HTR-8/SVneo (cell line): ENCODE measurements around the gene TSC2.
"Not testable (repeated sequence)": the region's sequence is repeated elsewhere in the genome, so short reads cannot be mapped to it uniquely, and the experiment has no call there.

Experiments
- DNase-seq: peaks from one replicate; pipeline ENCODE4 v3.0.0; 2011; ENCODE audit warnings: low spot score, mixed read lengths; ENCODE audit not compliant: insufficient read length
- FAIRE-seq: peaks from 2 replicates; lab custom pipeline; 2011; peaks lifted over from hg19 to GRCh38; lab: Jason Lieb, UNC

Gene TSC2

GRCh38 chr16:2111412-2112335 is 63.9 kb downstream of the TSC2 start:
- FAIRE-seq, DNase-seq: not testable (repeated sequence)

DNA sequence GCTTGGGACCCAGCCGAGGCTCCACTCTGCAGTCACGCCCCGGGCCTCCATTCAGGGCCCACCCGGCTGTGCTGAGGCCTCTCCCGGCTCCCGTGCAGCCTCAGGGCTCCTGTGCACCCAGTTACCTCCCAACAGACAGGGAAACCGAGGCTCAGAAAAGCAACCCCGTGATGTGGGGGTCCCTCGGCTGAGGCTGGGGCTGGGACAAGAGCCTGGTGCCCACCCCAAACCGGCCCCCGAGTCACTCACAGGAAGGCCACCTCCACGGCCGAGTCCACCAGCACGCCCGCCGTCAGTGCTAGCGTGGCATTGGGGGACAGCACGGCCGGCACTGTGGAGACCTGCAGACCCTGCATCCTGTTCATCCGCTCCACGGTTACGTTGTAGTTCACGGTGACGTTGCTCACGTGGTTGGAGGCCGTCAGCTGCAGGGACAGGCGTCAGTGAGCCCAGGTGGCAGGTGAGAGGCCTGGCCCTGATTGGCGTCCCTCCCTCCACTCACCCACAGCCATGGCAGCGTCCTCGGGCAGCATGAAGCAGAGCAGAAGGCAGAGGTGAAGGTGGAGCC is 64.8 kb downstream of the TSC2 start:
- not testable (repeated sequence) for DNase-seq, FAIRE-seq

- not testable (repeated sequence) for DNase-seq, FAIRE-seq
Observed at GRCh38 chr16:2114225-2114624, 66.4 kb downstream of the TSC2 start.

DNA sequence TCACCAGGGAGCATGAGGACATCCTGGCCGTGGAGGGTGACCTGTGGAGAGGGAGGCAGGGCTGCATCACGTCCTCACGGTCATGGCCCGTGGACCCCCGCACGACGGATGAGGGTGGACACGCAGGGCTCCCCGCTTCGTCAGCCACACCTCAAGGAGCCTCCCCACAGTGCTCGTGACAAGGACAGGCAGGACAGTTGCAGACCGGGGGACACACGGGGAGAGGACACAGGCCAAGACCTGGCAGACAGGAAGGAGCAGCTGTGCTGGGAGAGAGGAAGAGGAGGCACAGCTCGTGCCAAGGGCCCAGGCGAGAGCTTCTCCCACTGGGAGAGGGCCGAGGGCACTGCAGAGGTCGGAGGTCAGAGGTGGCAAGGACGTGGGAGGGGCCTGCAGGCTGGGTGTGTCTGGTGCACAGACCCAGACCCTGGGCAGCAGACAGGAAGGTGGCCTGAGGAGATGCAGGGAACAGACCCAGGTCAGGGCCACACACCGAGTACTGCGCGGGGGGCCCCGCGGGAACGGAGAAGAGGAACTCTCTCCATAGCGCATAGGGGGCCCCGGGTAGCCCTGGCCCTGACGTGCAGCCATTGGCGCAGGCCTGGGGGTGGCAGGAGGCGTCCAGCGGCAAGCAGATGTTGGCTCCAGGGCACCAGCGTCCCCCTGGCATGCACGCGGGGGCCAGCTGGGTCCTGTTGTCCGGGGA is 67.3 kb downstream of the TSC2 start:
- DNase-seq, FAIRE-seq: not testable (repeated sequence)

DNA sequence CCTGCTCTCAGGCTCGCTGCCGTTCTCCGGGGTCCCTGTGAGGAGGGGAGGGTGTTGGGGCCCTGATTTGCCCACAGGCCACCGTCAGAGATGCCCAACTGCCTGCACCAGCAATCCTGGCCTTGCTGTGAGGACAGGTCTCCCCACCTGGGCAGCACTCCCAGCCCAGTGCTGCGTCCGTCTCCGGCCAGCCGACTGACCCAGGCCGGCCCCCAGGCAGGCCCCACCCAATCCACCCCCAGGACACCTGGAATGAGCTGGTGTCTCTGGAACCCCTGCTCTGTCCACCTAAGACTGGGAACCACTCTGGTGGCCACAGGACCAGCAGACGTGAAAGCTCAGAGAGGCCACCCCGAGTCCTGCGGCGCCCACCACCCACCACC is 67.8 kb downstream of the TSC2 start:
- FAIRE-seq (no peak), DNase-seq (no peak)

DNA sequence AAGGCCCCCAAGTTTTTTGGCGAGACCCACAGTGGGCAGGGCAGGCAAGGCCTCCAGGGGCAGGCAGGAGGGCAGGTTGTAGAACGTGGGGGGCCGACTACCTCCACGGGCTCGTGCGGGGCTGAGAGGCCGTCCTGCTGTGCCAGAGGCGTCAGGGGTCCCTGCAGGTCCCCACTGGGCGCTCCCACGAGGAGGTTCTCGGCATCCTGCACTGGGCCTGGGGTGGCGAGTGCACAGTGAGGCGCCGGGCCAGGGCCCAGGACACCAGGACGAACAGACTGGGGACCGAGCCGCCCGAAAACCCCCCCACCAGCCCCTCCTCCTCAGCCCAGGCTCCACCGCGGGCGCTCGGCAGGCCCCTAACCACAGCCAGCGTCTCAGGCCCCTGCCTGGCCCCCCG is 68.6 kb downstream of the TSC2 start:
- not testable (repeated sequence) for FAIRE-seq, DNase-seq

DNA sequence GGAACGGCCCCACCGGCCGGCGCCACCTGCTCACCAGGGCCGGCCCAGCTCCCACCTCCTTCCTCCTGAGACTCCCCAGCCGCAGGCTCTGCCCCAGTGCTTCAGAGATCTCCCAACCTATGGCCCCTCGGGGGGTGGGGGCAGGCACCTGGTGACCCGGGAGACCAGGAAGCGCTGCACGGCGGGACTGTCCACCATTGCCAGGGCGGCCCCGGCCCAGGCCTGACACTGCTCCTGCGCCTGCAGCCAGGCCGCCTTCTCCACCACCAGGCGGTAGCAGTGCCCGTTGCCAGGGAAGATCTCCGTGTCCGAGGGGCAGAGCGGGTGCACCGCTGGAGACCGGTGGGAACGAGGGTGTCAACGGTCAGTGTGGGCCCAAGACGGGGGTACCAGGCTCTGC is 69.6 kb downstream of the TSC2 start:
- DNase-seq, FAIRE-seq: not testable (repeated sequence)

- not testable (repeated sequence) for DNase-seq, FAIRE-seq
Observed at GRCh38 chr16:2117960-2118722, 70.4 kb downstream of the TSC2 start.

GRCh38 chr16:2121325-2121724 is 73.5 kb downstream of the TSC2 start:
- FAIRE-seq, DNase-seq: not testable (repeated sequence)

- no peak for DNase-seq
- FAIRE-seq, result no peak
Observed at GRCh38 chr16:2121853-2122252, 74.1 kb downstream of the TSC2 start.

DNA sequence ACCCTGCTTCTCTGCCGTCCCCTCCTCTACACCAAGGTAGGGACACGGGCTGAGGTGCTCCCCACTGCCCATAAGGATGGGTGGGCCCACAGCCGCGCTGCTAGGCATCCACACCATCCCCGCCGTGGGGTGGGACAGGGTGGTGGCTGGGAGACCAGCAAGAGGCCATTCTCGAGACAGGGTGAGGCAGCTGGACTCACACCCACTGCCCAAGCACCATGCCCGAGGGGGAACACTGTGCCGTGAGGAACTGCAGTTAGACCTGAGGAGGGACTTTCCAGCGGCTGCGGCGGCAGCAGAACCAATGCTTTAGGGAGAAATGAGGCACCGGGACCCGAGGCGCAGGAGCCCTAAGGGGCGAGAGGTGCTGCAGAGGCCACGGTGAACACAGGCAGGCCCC is 74.6 kb downstream of the TSC2 start:
- DNase-seq, result no peak
- FAIRE-seq, result no peak

GRCh38 chr16:2122934-2123683 is 75.3 kb downstream of the TSC2 start:
- not testable (repeated sequence) for DNase-seq, FAIRE-seq

DNA sequence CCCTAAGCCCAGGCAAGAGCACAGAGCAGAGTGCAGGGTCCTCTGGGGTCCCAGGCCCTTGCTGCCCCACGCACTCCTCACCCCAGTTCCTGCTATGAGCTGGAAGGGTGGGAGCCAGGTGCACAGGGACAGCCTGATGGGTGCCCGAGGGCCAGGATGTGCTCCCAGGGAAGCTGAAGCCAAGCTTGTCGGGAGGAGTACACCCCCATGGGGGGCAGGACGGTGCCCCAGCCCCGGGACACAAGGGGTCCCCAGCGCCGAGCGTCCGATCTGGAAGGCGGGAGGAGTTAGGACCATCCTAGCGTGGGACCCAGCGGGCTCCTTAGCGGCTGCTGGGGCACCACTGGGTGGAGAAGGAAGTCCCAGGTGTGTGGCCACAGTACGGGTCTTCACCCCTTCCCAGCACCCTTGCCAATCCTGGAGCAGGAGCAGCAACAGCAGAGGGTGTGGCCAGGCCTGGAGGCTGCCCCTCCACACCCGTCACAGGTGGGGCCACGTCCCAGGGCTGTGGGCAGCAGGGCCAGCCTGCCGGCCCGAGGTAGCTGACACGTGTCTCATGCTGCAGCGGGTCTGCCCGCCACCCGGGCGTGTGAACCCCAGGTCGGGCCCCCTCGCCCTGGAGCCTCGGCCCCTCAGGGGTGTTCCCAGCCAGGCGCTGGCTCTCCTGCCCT is 76.1 kb downstream of the TSC2 start:
- FAIRE-seq, DNase-seq: not testable (repeated sequence)

DNA sequence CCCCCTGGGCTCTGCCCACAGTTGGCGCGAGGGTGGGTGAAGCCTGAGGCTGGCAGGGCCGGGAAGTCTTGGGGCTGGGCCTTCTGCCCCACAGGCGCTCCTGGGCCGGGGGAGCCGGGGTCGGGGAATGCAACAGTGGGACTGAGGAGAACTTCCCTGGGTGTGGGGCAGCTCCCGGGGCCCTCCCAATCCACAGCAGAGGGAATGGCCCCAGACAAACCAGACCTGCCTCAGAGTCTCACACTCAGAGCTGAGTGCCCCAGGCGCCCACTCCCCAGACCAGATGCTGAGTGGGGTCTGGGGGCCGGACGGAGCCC is 76.5 kb downstream of the TSC2 start:
- DNase-seq, FAIRE-seq: not testable (repeated sequence)

DNA sequence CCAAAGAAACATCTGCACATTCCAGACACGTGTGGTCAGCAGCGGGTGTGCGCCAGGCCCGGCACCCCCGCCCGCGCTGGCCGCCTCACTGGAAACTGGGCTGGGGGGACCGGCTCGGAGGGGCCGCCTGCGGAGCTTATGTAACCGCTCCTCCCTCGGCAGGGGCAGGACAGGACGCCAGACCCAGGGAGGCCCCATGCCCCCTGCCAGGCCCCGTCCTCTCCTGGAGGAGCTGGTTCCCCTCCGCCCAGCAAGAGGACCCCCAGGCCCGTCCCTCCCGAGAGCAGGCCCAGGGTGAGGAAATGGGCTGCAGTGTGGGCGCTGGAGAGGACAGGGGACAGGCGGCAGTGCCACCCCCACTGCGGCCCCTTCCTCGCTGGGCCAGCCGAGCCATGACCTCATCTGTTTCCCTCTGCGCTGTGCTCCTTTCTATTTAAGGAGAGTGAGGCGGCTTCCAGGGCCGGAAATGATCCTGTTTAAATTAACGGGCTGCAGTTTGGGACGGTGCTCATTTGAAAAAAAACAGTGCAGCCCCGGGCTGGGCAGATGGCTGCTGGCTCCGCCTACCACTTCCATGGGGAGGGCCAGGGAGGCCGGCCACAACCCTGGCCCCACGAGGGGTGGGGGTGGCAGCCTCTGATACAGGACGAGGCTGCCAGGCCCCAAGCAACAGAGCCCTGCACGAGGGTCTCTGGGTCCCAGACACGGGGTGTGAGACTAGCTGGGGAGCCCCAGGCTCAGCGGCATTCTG is 77.1 kb downstream of the TSC2 start:
- DNase-seq, FAIRE-seq: not testable (repeated sequence)

DNA sequence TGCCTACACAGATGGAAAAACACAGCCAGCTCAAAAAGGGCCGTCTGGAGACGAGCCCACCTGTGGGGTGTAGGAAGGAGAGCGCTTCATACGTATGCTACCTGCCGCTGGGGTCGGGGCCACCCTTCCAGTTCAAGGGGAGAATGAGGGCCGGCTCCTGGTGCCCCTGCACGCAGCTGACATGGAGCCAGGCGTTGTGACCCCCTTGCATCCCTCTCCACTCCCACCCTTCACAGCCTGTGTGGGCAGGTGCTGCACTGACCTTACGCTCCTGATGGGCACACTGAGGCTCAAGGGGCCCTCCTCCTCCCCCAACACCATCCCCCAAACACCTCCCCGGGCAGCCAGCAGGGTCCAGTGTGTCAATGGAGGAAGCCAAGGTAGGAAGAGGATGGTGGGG is 77.8 kb downstream of the TSC2 start:
- FAIRE-seq, DNase-seq: not testable (repeated sequence)

- not testable (repeated sequence) for FAIRE-seq, DNase-seq
Observed at GRCh38 chr16:2126161-2126743, 78.5 kb downstream of the TSC2 start.
